LNCAP (cell line): Measurements from ENCODE around the gene CMTM7.
A peak's percentile ranks its signal among the peaks of the same experiment; 100 is the strongest.

Experiments used
- CTCF ChIP-seq: fragments of 450-650 bp; IDR thresholded peaks from 2 replicates; pipeline ENCODE4 v1.5.1; 2017; ENCODE audit warnings: mild to moderate bottlenecking

The CMTM7 gene

GRCh38 chr3:32455609-32456428 lies 64.2 kb downstream of the CMTM7 start:
- TF ChIP-seq CTCF = no peak

GRCh38 chr3:32456429-32457130 lies 64.9 kb downstream of the CMTM7 start:
- no peak for TF ChIP-seq CTCF

GRCh38 chr3:32457971-32458471 lies 66.4 kb downstream of the CMTM7 start:
- TF ChIP-seq CTCF = no peak

- no peak for TF ChIP-seq CTCF
These were observed 67.8 kb downstream of the CMTM7 start for GRCh38 chr3:32459450-32459849.

- TF ChIP-seq CTCF = no peak
These were observed 68.5 kb downstream of the CMTM7 start for GRCh38 chr3:32460031-32460749.

GRCh38 chr3:32467333-32468070 lies 75.8 kb downstream of the CMTM7 start:
- TF ChIP-seq CTCF = peak; percentile 98
